Hepatocyte (in vitro differentiated cells): ENCODE measurements around the gene SLC9A5. TPM values are rescaled to one million over a fixed set of nuclear protein-coding genes. Genes with fewer than 3 reads are reported as not detected.

Source experiments
- DNase-seq: peaks from one replicate; pipeline ENCODE4 v3.0.0-alpha.2; 2016; ENCODE audit warnings: low spot score
- H2AFZ ChIP-seq: fragments of 200-600 bp; sonication (generic); 2 replicates; pipeline ENCODE4 v1.6.0; 2016; ENCODE audit warnings: antibody characterized with exemption, mild to moderate bottlenecking
- H3K27ac ChIP-seq: fragments of 200-600 bp; sonication (generic); 2 replicates; pipeline ENCODE4 v1.5.1; 2016; ENCODE audit warnings: mild to moderate bottlenecking
- H3K27me3 ChIP-seq: fragments of 200-600 bp; sonication (generic); 2 replicates; pipeline ENCODE4 v1.6.1; 2016
- H3K36me3 ChIP-seq: fragments of 200-600 bp; sonication (generic); replicated peaks from 2 replicates; pipeline ENCODE4 v1.5.1; 2016; ENCODE audit warnings: low read depth; ENCODE audit not compliant: insufficient read depth
- H3K4me1 ChIP-seq: fragments of 200-600 bp; sonication (generic); 2 replicates; pipeline ENCODE4 v1.5.1; 2016; ENCODE audit warnings: mild to moderate bottlenecking, moderate library complexity; ENCODE audit not compliant: insufficient read depth
- H3K4me2 ChIP-seq: fragments of 200-600 bp; sonication (generic); 2 replicates; pipeline ENCODE4 v1.6.0; 2016
- H3K4me3 ChIP-seq: fragments of 200-600 bp; sonication (generic); 2 replicates; pipeline ENCODE4 v1.5.1; 2016; ENCODE audit warnings: mild to moderate bottlenecking
- H3K79me2 ChIP-seq: fragments of 200-600 bp; sonication (generic); 2 replicates; pipeline ENCODE4 v1.6.0; 2017; ENCODE audit warnings: mild to moderate bottlenecking
- H3K9me2 ChIP-seq: fragments of 200-600 bp; sonication (generic); replicated peaks from 2 replicates; pipeline ENCODE4 v1.6.0; 2017; ENCODE audit warnings: mild to moderate bottlenecking; ENCODE audit not compliant: insufficient read depth
- H3K9me3 ChIP-seq: fragments of 200-600 bp; sonication (generic); 2 replicates; pipeline ENCODE4 v1.5.1; 2016; ENCODE audit warnings: low read depth, mild to moderate bottlenecking
- H4K20me1 ChIP-seq: fragments of 200-600 bp; sonication (generic); 2 replicates; pipeline ENCODE4 v1.6.0; 2016; ENCODE audit warnings: mild to moderate bottlenecking; ENCODE audit not compliant: insufficient read depth, poor library complexity, severe bottlenecking
- CTCF ChIP-seq: fragments of 200-600 bp; sonication (generic); IDR thresholded peaks from 2 replicates; pipeline ENCODE4 v1.5.1; 2016; ENCODE audit warnings: antibody characterized with exemption, mild to moderate bottlenecking; ENCODE audit not compliant: poor library complexity
- EZH2 ChIP-seq: fragments of 200-600 bp; sonication (generic); IDR thresholded peaks from 2 replicates; pipeline ENCODE4 v1.6.1; 2016; ENCODE audit warnings: antibody characterized with exemption, mild to moderate bottlenecking, borderline replicate concordance
- EZH2phosphoT487 ChIP-seq: fragments of 200-600 bp; sonication (generic); IDR thresholded peaks from one replicate; pipeline ENCODE4 v1.6.1; 2018; ENCODE audit warnings: antibody characterized with exemption, mild to moderate bottlenecking, low read depth, moderate library complexity; ENCODE audit not compliant: unreplicated experiment, severe bottlenecking
- WGBS: methylation state at CpG from one replicate; pipeline ENCODE4 v1.1.6; 2016; ENCODE audit warnings: low lambda C conversion rate; ENCODE audit errors: missing lambda C conversion rate; 5-methylcytosine and 5-hydroxymethylcytosine counted together
- polyA plus RNA-seq: library from polyadenylated mRNA; unstranded; fragments of >200 nt; fragmentation: Nextera tagmentation; extraction: Ambion mirVana; gene quantifications from 2 replicates; pipeline ENCODE4 v1.2.1, GENCODE V29; 2016
- total RNA-seq: library from RNA; depleted of rRNA; stranded (reverse); fragments of >200 nt; gene quantifications from 2 replicates; pipeline ENCODE4 v1.2.3, GENCODE V29; 2014

SLC9A5 gene
- total and polyA plus RNA-seq, 2 experiments from 2014 or later = 1.4 to 1.5 TPM

- H3K4me1 ChIP-seq = no peaks in the 10 kb centered on the region
- no peak for DNase-seq
- no peaks in the 10 kb centered on the region for H3K79me2 ChIP-seq
- H3K9me2 ChIP-seq = no peaks in the 10 kb centered on the region
- no peaks in the 10 kb centered on the region for H3K9me3 ChIP-seq
- H3K4me3 ChIP-seq = no peak overlapping the region
- 89% methylated on average over 18 of the region's 18 CpGs for WGBS
- no peak for TF ChIP-seq EZH2
- TF ChIP-seq CTCF = no peak
- no peak for TF ChIP-seq EZH2phosphoT487
- no peak overlapping the region for H3K27ac ChIP-seq
- no peaks in the 10 kb centered on the region for H3K36me3 ChIP-seq
- H2AFZ ChIP-seq = no peak overlapping the region
- no peak overlapping the region for H3K4me2 ChIP-seq
- no peaks in the 10 kb centered on the region for H4K20me1 ChIP-seq
- H3K27me3 ChIP-seq = peaks cover 10% of the 10 kb centered on the region
Measured at GRCh38 chr16:67254801-67255552, 6.2 kb downstream of the SLC9A5 start.

GRCh38 chr16:67255553-67256221 is 6.9 kb downstream of the SLC9A5 start:
- peaks cover 5% of the 10 kb centered on the region for H3K27me3 ChIP-seq
- TF ChIP-seq EZH2phosphoT487 = no peak
- TF ChIP-seq EZH2 = no peak
- no peak for TF ChIP-seq CTCF
- H2AFZ ChIP-seq = no peak overlapping the region
- H4K20me1 ChIP-seq = no peaks in the 10 kb centered on the region
- no peaks in the 10 kb centered on the region for H3K9me3 ChIP-seq
- no peaks in the 10 kb centered on the region for H3K79me2 ChIP-seq
- H3K9me2 ChIP-seq = no peaks in the 10 kb centered on the region
- H3K4me1 ChIP-seq = no peaks in the 10 kb centered on the region
- H3K27ac ChIP-seq = no peak overlapping the region
- no peak for DNase-seq
- no peak overlapping the region for H3K4me3 ChIP-seq
- 98% methylated on average over 17 of the region's 17 CpGs for WGBS
- no peaks in the 10 kb centered on the region for H3K36me3 ChIP-seq
- H3K4me2 ChIP-seq = no peak overlapping the region

GRCh38 chr16:67256701-67257230 is 8.0 kb downstream of the SLC9A5 start:
- DNase-seq = no peak
- WGBS = 96% methylated on average over 11 of the region's 11 CpGs
- Histone ChIP-seq H3K27ac (no peak overlapping the region), H3K36me3 (no peaks in the 10 kb centered on the region), H3K4me2 (no peak overlapping the region), H3K79me2 (no peaks in the 10 kb centered on the region), H3K4me1 (no peaks in the 10 kb centered on the region), H3K9me3 (no peaks in the 10 kb centered on the region), H4K20me1 (no peaks in the 10 kb centered on the region), H3K4me3 (no peak overlapping the region), H3K9me2 (no peaks in the 10 kb centered on the region), H3K27me3 (no peaks in the 10 kb centered on the region), H2AFZ (no peak overlapping the region)
- TF ChIP-seq EZH2phosphoT487 (no peak), CTCF (no peak), EZH2 (no peak)
